IMR-90 (cell line): ENCODE data around the gene MTIF3. TPM values are rescaled to one million over a fixed set of nuclear protein-coding genes. Genes with fewer than 3 reads are reported as not detected.

ENCODE experiments used
- ATAC-seq: fragments of 200-7000 bp; cut with Tn5 transposase; 2 replicates; pipeline ENCODE4 v1.9.1; 2020; ENCODE audit warnings: low read depth, mild to moderate bottlenecking, moderate library complexity
- Bru-seq: library from RNA; stranded (reverse); fragments of 400-500 nt; gene quantifications from one replicate; lab custom pipeline; 2021; lab: Mats Ljungman, UMichigan
- BruChase-seq, 2 experiments: library from RNA; stranded (reverse); fragments of 400-500 nt; gene quantifications; one replicate each; lab custom pipeline; 2021; lab: Mats Ljungman, UMichigan
- BruUV-seq: library from RNA; stranded (reverse); fragments of 400-500 nt; replicated peaks from 2 replicates; lab custom pipeline; 2021; lab: Mats Ljungman, UMichigan
- CTCF ChIA-PET: fragments of 300-600 bp; formaldehyde crosslinking; extraction: SDS; loops from one replicate; lab custom pipeline; 2021; ENCODE audit warnings: antibody characterized with exemption; lab: Yijun Ruan, JAX
- POLR2A ChIA-PET: fragments of 300-600 bp; sonication (Branson Sonifier 250); formaldehyde crosslinking; loops from one replicate; lab custom pipeline; 2022; ENCODE audit warnings: antibody characterized with exemption; ENCODE audit not compliant: unreplicated experiment; lab: Charles Lee
- DNase-seq: peaks from one replicate; pipeline ENCODE4 v3.0.0; 2013
- H2AFZ ChIP-seq: replicated peaks from 2 replicates; pipeline ENCODE3; 2013; ENCODE audit warnings: low read length, mild to moderate bottlenecking; ENCODE audit not compliant: poor library complexity
- H2AK5ac ChIP-seq: 2 replicates; pipeline ENCODE4 v1.6.1; 2013; ENCODE audit warnings: low read depth, low read length, inconsistent platforms
- H2AK9ac ChIP-seq: replicated peaks from 2 replicates; pipeline ENCODE3; 2013; ENCODE audit warnings: mild to moderate bottlenecking, low read depth, low read length, moderate library complexity; ENCODE audit not compliant: poor library complexity
- H2BK120ac ChIP-seq: 2 replicates; pipeline ENCODE4 v1.6.1; 2013; ENCODE audit warnings: low read depth, low read length, inconsistent platforms
- H2BK15ac ChIP-seq: 3 replicates; pipeline ENCODE4 v1.6.1; 2013; ENCODE audit warnings: low read depth, low read length, inconsistent platforms
- H2BK20ac ChIP-seq: 2 replicates; pipeline ENCODE4 v1.6.1; 2013; ENCODE audit warnings: low read depth, mild to moderate bottlenecking, inconsistent platforms, low read length, moderate library complexity
- H2BK5ac ChIP-seq: 2 replicates; pipeline ENCODE4 v1.6.1; 2013; ENCODE audit warnings: mild to moderate bottlenecking, low read depth, low read length, inconsistent platforms; ENCODE audit not compliant: poor library complexity, severe bottlenecking
- H3K14ac ChIP-seq: replicated peaks from 2 replicates; pipeline ENCODE4 v1.6.1; 2013; ENCODE audit warnings: low read depth, low read length, inconsistent platforms
- H3K18ac ChIP-seq: 2 replicates; pipeline ENCODE4 v1.6.1; 2013; ENCODE audit warnings: low read depth, low read length, control low read depth
- H3K23ac ChIP-seq: 2 replicates; pipeline ENCODE4 v1.6.1; 2013; ENCODE audit warnings: low read depth, low read length, inconsistent platforms
- H3K27ac ChIP-seq: 2 replicates; pipeline ENCODE4 v1.5.1; 2013; ENCODE audit warnings: mild to moderate bottlenecking, control low read depth, low read length; ENCODE audit not compliant: insufficient read depth
- H3K27me3 ChIP-seq: 2 replicates; pipeline ENCODE4 v1.6.1; 2013; ENCODE audit warnings: low read length; ENCODE audit not compliant: control insufficient read depth, insufficient read depth
- H3K36me3 ChIP-seq: 2 replicates; pipeline ENCODE4 v1.6.1; 2013; ENCODE audit warnings: low read length, mixed read lengths; ENCODE audit not compliant: control insufficient read depth, insufficient read depth
- H3K4ac ChIP-seq: 2 replicates; pipeline ENCODE4 v1.6.1; 2013; ENCODE audit warnings: low read depth, low read length, inconsistent platforms
- H3K4me1 ChIP-seq: 2 replicates; pipeline ENCODE4 v1.6.1; 2013; ENCODE audit warnings: low read length, mixed read lengths; ENCODE audit not compliant: control insufficient read depth, insufficient read depth
- H3K4me2 ChIP-seq: 2 replicates; pipeline ENCODE4 v1.6.1; 2013; ENCODE audit warnings: low read depth, mild to moderate bottlenecking, control low read depth, low read length, moderate library complexity
- H3K4me3 ChIP-seq: 2 replicates; pipeline ENCODE4 v1.5.1; 2013; ENCODE audit warnings: low read depth, mild to moderate bottlenecking, control low read depth, low read length, moderate library complexity; ENCODE audit not compliant: insufficient read depth
- H3K56ac ChIP-seq: 2 replicates; pipeline ENCODE4 v1.6.1; 2013; ENCODE audit warnings: low read length, inconsistent platforms; ENCODE audit not compliant: insufficient read depth; ENCODE audit errors: extremely low read depth
- H3K79me1 ChIP-seq, 2 experiments: 2 replicates each; pipeline ENCODE4 v1.6.1; 2013; ENCODE audit warnings: low read length in 2 of 2, inconsistent platforms in 1 of 2, low read depth in 1 of 2
- H3K9ac ChIP-seq: 2 replicates; pipeline ENCODE4 v1.6.1; 2013; ENCODE audit warnings: low read depth, low read length, control low read depth
- H3K9me1 ChIP-seq: 2 replicates; pipeline ENCODE4 v1.6.1; 2013; ENCODE audit warnings: low read length, inconsistent platforms; ENCODE audit not compliant: insufficient read depth
- H3K9me3 ChIP-seq: 2 replicates; pipeline ENCODE4 v1.6.1; 2013; ENCODE audit warnings: low read length; ENCODE audit not compliant: control insufficient read depth, insufficient read depth
- H4K20me1 ChIP-seq: 2 replicates; pipeline ENCODE4 v1.6.1; 2013; ENCODE audit warnings: low read length, inconsistent platforms; ENCODE audit not compliant: insufficient read depth
- H4K5ac ChIP-seq: 2 replicates; pipeline ENCODE4 v1.6.1; 2013; ENCODE audit warnings: mild to moderate bottlenecking, low read depth, low read length, control low read depth
- H4K8ac ChIP-seq, 2 experiments: 2 replicates each; pipeline ENCODE4 v1.6.1; 2013; ENCODE audit warnings: low read depth in 2 of 2, low read length in 2 of 2, control low read depth in 1 of 2, inconsistent platforms in 1 of 2
- H4K91ac ChIP-seq: 2 replicates; pipeline ENCODE4 v1.6.1; 2013; ENCODE audit warnings: low read depth, low read length, inconsistent platforms; ENCODE audit not compliant: insufficient read depth
- MAFK ChIP-seq: IDR thresholded peaks from 2 replicates; pipeline ENCODE4 v1.6.1; 2012; ENCODE audit warnings: low read depth, low read length, improper control_type of control experiment
- MAZ ChIP-seq: IDR thresholded peaks from 2 replicates; pipeline ENCODE4 v1.6.1; 2012; ENCODE audit warnings: low read depth, mild to moderate bottlenecking, low read length, improper control_type of control experiment, moderate library complexity, borderline replicate concordance
- MXI1 ChIP-seq: IDR thresholded peaks from 2 replicates; pipeline ENCODE4 v1.6.1; 2012; ENCODE audit warnings: low read depth, mild to moderate bottlenecking, low read length, moderate library complexity, borderline replicate concordance
- POLR2A ChIP-seq: IDR thresholded peaks from 2 replicates; pipeline ENCODE4 v1.6.1; 2012; ENCODE audit warnings: mild to moderate bottlenecking, low read depth, low read length
- RCOR1 ChIP-seq: IDR thresholded peaks from 2 replicates; pipeline ENCODE4 v1.6.1; 2012; ENCODE audit warnings: mild to moderate bottlenecking, low read length, improper control_type of control experiment; ENCODE audit not compliant: insufficient replicate concordance
- SMC3 ChIP-seq: fragments of 150-350 bp; IDR thresholded peaks from 2 replicates; pipeline ENCODE4 v1.6.1; 2016; ENCODE audit warnings: low read depth, mild to moderate bottlenecking, antibody characterized with exemption, low read length, moderate library complexity
- WGBS, 2 experiments: methylation state at CpG; one replicate each; pipeline versions ENCODE4 v1.1.5 to v1.1.7; 2013; ENCODE audit warnings: missing lambda C conversion rate in 2 of 2; ENCODE audit not compliant: insufficient read length in 1 of 2; ENCODE audit errors: extremely low coverage in 2 of 2; 5-methylcytosine and 5-hydroxymethylcytosine counted together
- dilution Hi-C: fragments of 300-500 bp; cut with HindIII; formaldehyde crosslinking; loops from one replicate; pipeline ENCODE4 v1.14.3; 2018; ENCODE audit warnings: low sequenced_read_pairs; ENCODE audit not compliant: unreplicated experiment
- in situ Hi-C: fragments of 300-500 bp; cut with MboI; formaldehyde crosslinking; loops from 3 replicates; pipeline ENCODE4 v1.14.3; 2019; ENCODE audit warnings: low sequenced_read_pairs, inconsistent platforms, mixed read lengths
- intact Hi-C: fragments of 100-400 bp; cut with micrococcal nuclease; formaldehyde crosslinking; loops from 2 replicates; pipeline ENCODE4 v1.10.0; 2022
- long read RNA-seq: library from polyadenylated mRNA; unstranded; transcript quantifications from one replicate; pipeline ENCODE4 v2.0.0, GENCODE V29; 2021; ENCODE audit not compliant: unreplicated experiment
- polyA plus RNA-seq, 3 experiments: library from polyadenylated mRNA; depleted of rRNA; stranded (reverse); fragments of >200 nt; gene quantifications; 2 replicates each; pipeline ENCODE4 v1.2.3, GENCODE V29; 2012; ENCODE audit warnings: low replicate concordance in 1 of 3
- total RNA-seq: library from RNA; depleted of rRNA; stranded (reverse); fragments of >200 nt; gene quantifications from 2 replicates; pipeline ENCODE4 v1.2.3, GENCODE V29; 2012; rRNA removed

Gene MTIF3, protein sequence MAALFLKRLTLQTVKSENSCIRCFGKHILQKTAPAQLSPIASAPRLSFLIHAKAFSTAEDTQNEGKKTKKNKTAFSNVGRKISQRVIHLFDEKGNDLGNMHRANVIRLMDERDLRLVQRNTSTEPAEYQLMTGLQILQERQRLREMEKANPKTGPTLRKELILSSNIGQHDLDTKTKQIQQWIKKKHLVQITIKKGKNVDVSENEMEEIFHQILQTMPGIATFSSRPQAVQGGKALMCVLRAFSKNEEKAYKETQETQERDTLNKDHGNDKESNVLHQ
- 31.7 and 60.8 TPM in 2 replicates for total RNA-seq
- polyA plus RNA-seq (2012; rRNA removed): 36.6 and 41.0 TPM in 2 replicates
- 14.4 and 16.7 TPM in 2 replicates for polyA plus RNA-seq (2012; cell fraction: cytosol; rRNA removed)
- 20.7 and 66.0 TPM in 2 replicates for polyA plus RNA-seq (2012; cell fraction: nucleus; rRNA removed; ENCODE audit: low replicate concordance)
- percentile 69 among the genes with signal in this experiment for Bru-seq, nascent RNA
- BruChase-seq, experiment 1, labeled RNA remaining after a 6-hour chase: percentile 72 among the genes with signal in this experiment
- percentile 69 among the genes with signal in this experiment for BruChase-seq, experiment 2, labeled RNA remaining after a 2-hour chase
- long read RNA-seq, transcript MTIF3-202 (5 exons, 1,005 nt): major isoform, 10 of 32 reads
- long read RNA-seq, partial matches to known transcripts: 9 of 32 reads
- long read RNA-seq, other reads (novel, unspliced or antisense): 12 of 32 reads

DNA sequence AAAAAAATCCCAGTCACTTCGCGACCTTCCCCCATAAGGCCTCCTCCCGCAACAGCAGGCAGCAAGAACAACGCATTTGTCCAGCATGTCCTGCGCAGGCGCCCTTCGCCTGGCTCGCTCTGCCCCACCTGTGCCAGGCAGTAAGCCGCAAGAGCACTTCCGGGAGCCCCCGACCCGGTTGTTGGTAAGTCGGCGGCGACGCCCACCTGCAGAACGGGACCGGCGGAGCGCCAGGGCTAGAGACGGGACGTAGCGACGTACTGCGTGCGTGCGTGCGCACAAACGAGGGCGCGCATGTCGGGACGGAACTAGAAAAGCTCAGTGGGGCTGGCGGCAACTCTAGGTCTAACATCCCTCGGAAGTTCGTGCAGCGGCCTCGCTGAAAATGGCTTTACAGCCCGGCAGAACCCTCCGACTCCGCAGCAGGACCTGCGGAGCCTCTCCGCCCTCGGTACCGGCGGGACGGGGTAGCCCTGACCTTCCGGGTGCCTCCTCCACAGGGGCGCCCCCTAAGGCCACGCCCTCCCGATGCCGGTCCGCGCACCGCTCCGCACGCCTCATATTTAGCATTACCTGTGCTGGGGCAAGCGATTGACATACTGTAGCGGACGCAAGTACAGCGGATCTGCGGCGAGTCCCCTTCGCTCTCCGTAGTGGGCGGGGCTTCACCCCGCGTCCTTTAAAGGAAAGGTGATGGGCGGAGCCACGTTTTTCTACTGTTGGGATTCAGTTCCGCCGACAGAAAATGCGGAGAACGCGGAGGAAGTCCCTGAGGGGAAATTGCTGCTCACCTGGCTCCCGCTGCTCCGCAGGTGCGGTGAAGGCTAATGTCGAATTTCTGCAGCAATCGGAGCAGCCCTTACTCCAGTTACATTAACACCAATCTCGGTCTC, at the start of gene MTIF3:
Gene MTIF3, minus strand, starts transcription at position 629 of the 893 bp plus-strand sequence. CDS start 10,116 bp downstream, outside the sequence.
- WGBS, 2 experiments: 1% methylated on average over 53 of the region's 81 CpGs; no CpG with 5 or more reads in 1 of the 2 experiments
- Histone ChIP-seq H2BK20ac (no peak within 1 kb of the TSS), H3K9me3 (no peaks in the 10 kb centered on the region), H3K79me1 (peaks cover 13 to 32% of the 10 kb centered on the region in 2 experiments), H3K18ac (peak within 1 kb of the TSS; percentile 53), H3K23ac (peak within 1 kb of the TSS; percentile 73), H2AK9ac (peak within 1 kb of the TSS; percentile 75), H3K4me2 (peak within 1 kb of the TSS; percentile 97), H3K27me3 (no peaks in the 10 kb centered on the region), H4K8ac (peak within 1 kb of the TSS; percentile 57 to 97), H2AK5ac (peak within 1 kb of the TSS; percentile 52; the same call in 1 of the 2 replicates), H2BK15ac (no peak within 1 kb of the TSS), H3K4me1 (peaks cover 4% of the 10 kb centered on the region), H4K91ac (peak within 1 kb of the TSS; percentile 69), H3K14ac (peak within 1 kb of the TSS; percentile 84), H2BK120ac (peak within 1 kb of the TSS; percentile 58), H2AFZ (peak within 1 kb of the TSS; percentile 98), H3K9ac (peak within 1 kb of the TSS; percentile 87), H3K36me3 (no peaks in the 10 kb centered on the region), H4K5ac (peak within 1 kb of the TSS; percentile 86), H3K27ac (peak within 1 kb of the TSS; percentile 89), H3K56ac (peak within 1 kb of the TSS; percentile 74), H2BK5ac (peak within 1 kb of the TSS; percentile 89), H3K9me1 (peaks cover 7% of the 10 kb centered on the region), H4K20me1 (no peaks in the 10 kb centered on the region), H3K4ac (peak within 1 kb of the TSS; percentile 90), H3K4me3 (peak within 1 kb of the TSS; percentile 74)
- TF ChIP-seq POLR2A (peak; percentile 56), MAFK (no peak), MXI1 (0 out of 2 replicates have a peak, but pooled peaks have one; percentile 15), MAZ (0 out of 2 replicates have a peak, but pooled peaks have one; percentile 45), SMC3 (no peak), RCOR1 (no peak)
- dilution Hi-C loops (no loop called here), in situ Hi-C loops (loop anchor here (10.0 kb wide), 1 partner anchor 65 kb away; no protein-coding TSS in a partner anchor), intact Hi-C loops (loop anchor here (1.0 kb wide), 2 partner anchors 24 to 172 kb away; no protein-coding TSS in a partner anchor)
- DNase-seq: peak; percentile 90
- ChIA-PET CTCF (interaction anchor here (0.7 kb wide), 1 partner anchor 377 kb away, joined by 4 read pairs; no protein-coding TSS in a partner anchor), POLR2A (interaction anchor here (0.6 kb wide), 2 partner anchors 20 to 32 kb away, joined by 3 to 4 read pairs; no protein-coding TSS in a partner anchor)
- peak; percentile 96 for ATAC-seq
- BruUV-seq: no TSS peak
